ENCODE results near the gene NAB2.

NAB2 gene

GRCh38 chr12:57095440-57095839, 6.5 kb downstream of the NAB2 start:
- no peak for DNase-seq

- peak in 1 of 3 donors; percentile 36 for DNase-seq
These were observed 7.2 kb downstream of the NAB2 start for GRCh38 chr12:57096099-57096572.

- no peak for DNase-seq
These were observed 8.0 kb downstream of the NAB2 start for GRCh38 chr12:57096748-57097553.

GRCh38 chr12:57097554-57097835, 8.6 kb downstream of the NAB2 start:
- DNase-seq: no peak

GRCh38 chr12:57098546-57098945, 9.6 kb downstream of the NAB2 start:
- DNase-seq: no peak

GRCh38 chr12:57099047-57099714, 10.3 kb downstream of the NAB2 start:
- peak; percentile 67 to 81 (median 79) for DNase-seq

- no peak for DNase-seq
These were observed 10.9 kb downstream of the NAB2 start for GRCh38 chr12:57099766-57100165.

GRCh38 chr12:57101892-57102695, 13.2 kb downstream of the NAB2 start:
- DNase-seq: peak; percentile 39 to 51 (median 46)

GRCh38 chr12:57103856-57104255, 14.9 kb downstream of the NAB2 start:
- no peak for DNase-seq

GRCh38 chr12:57104292-57104910, 15.5 kb downstream of the NAB2 start:
- no peak for DNase-seq

- no peak for DNase-seq
These were observed 16.3 kb downstream of the NAB2 start for GRCh38 chr12:57105011-57105753.

GRCh38 chr12:57106021-57106708, 17.3 kb downstream of the NAB2 start:
- no peak for DNase-seq

GRCh38 chr12:57107456-57108155, 18.7 kb downstream of the NAB2 start:
- DNase-seq: no peak

GRCh38 chr12:57109207-57110103, 20.5 kb downstream of the NAB2 start:
- no peak for DNase-seq

GRCh38 chr12:57110104-57111030, 21.5 kb downstream of the NAB2 start:
- peak; percentile 80 to 84 (median 82) for DNase-seq

GRCh38 chr12:57111031-57111734, 22.3 kb downstream of the NAB2 start, which contains the start of gene STAT6:
STAT6 (minus strand) TSS chr12:57111362; CDS start chr12:57108278, 3,084 bp downstream.
- peak; percentile 93 to 94 (median 93) for DNase-seq

GRCh38 chr12:57112492-57113294, 23.8 kb downstream of the NAB2 start:
- no peak for DNase-seq

All from suppressor macrophage treated with lipopolysaccharide for 1 hour (primary cell).